Measurements from ENCODE around the gene ZBED4.

DNA sequence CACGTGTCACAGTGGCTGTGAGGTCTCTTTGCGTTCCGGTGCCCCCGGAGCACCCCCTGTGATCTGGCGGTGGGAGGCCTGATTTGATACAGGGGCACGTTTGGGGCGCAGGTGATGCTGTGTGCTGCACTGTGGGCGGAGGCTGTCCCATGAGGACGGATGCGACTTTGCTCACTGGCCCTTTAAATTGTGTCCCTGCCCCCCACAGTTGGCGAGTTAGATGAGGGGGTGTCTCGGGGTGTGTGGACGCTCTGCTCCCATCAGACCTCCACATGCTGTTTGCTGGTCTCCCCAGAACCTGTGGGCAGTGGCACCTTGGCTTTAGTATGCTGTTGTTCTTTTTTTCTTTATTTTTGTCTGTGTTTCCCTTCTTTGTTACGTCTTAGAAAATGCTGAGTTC, 5.2 kb downstream of the ZBED4 start:
- TF ChIP-seq CTCF (conservative IDR thresholded peaks at IDR 0.05; ENCODE audit: low read depth, low read length) (no peak), EZH2 (IDR thresholded peaks at IDR 0.05; ENCODE audit: borderline replicate concordance, low read depth, low read length, poor library complexity, severe bottlenecking) (no peak)

All from A673 (cell line).